Measurements from ENCODE around the gene PI16.

The PI16 gene

GRCh38 chr6:37005061-37005810 is 50.7 kb downstream of the PI16 start, which contains the start of gene FGD2:
TSS of gene FGD2 (plus strand) at chr6:37005655. CDS start at chr6:37005818, 163 bp downstream.
- DNase-seq: peak; percentile 54

- no peak for DNase-seq
Measured at GRCh38 chr6:37005827-37006567, 51.5 kb downstream of the PI16 start.

GRCh38 chr6:37006793-37007339 is 52.3 kb downstream of the PI16 start:
- DNase-seq: no peak

GRCh38 chr6:37007340-37008043 is 53.0 kb downstream of the PI16 start:
- DNase-seq: no peak

GRCh38 chr6:37008484-37009465 is 54.2 kb downstream of the PI16 start:
- no peak for DNase-seq

GRCh38 chr6:37010402-37010892 is 55.9 kb downstream of the PI16 start:
- no peak for DNase-seq

GRCh38 chr6:37011656-37012378 is 57.3 kb downstream of the PI16 start:
- no peak for DNase-seq

GRCh38 chr6:37013516-37014491 is 59.3 kb downstream of the PI16 start:
- DNase-seq: no peak
